HepG2 (cell line): ENCODE data around the gene FGGY. TPM values are rescaled to one million over a fixed set of nuclear protein-coding genes. Genes with fewer than 3 reads are reported as not detected.

Source experiments
- ATAC-seq: fragments of 200-7000 bp; cut with Tn5 transposase; 3 replicates; pipeline ENCODE4 v1.9.1; 2020; ENCODE audit warnings: mild to moderate bottlenecking, moderate library complexity
- BruUV-seq: library from RNA; stranded (reverse); fragments of 400-500 nt; replicated peaks from 2 replicates; lab custom pipeline; 2021; lab: Mats Ljungman, UMichigan
- CTCF ChIA-PET: fragments of 300-600 bp; formaldehyde crosslinking; extraction: SDS; loops from one replicate; lab custom pipeline; 2021; ENCODE audit warnings: low total read pairs, inconsistent platforms, low intra/inter-chr PET ratio; lab: Yijun Ruan, JAX
- POLR2A ChIA-PET: fragments of 350-600 bp; sonication (Branson Sonifier 250); formaldehyde crosslinking; loops from one replicate; lab custom pipeline; 2020; ENCODE audit warnings: antibody characterized with exemption, inconsistent platforms; lab: Yijun Ruan, JAX
- DNase-seq: peaks from one replicate; pipeline ENCODE4 v3.0.0-alpha.2; 2015; ENCODE audit warnings: low spot score
- FAIRE-seq: peaks from 3 replicates; lab custom pipeline; 2011; peaks lifted over from hg19 to GRCh38; lab: Jason Lieb, UNC
- H2AFZ ChIP-seq: one replicate; pipeline ENCODE4 v1.6.1; 2011; ENCODE audit warnings: low read length, inconsistent platforms
- H3K27ac ChIP-seq: fragments of 300-600 bp; 3 replicates; pipeline ENCODE4 v1.8.0; 2011; ENCODE audit warnings: mixed run types, mild to moderate bottlenecking, mixed read lengths, low read length, inconsistent platforms; ENCODE audit not compliant: insufficient read depth; ENCODE audit errors: extremely low read length
- H3K27me3 ChIP-seq, 2 experiments: fragments of 200-600 bp in 1 of 2; 2 replicates in 1 of 2; 3 replicates in 1 of 2; pipeline versions ENCODE4 v1.6.0 to v1.8.0; 2011; ENCODE audit warnings: low read length in 2 of 2, mild to moderate bottlenecking in 2 of 2, moderate library complexity in 2 of 2, inconsistent platforms in 1 of 2; ENCODE audit not compliant: insufficient read depth in 2 of 2, control insufficient read depth in 1 of 2
- H3K36me3 ChIP-seq, 2 experiments: fragments of 200-600 bp in 1 of 2; replicated peaks in 1 of 2; 2 replicates in 1 of 2; 3 replicates in 1 of 2; pipeline versions ENCODE4 v1.5.1 to v1.8.0; 2011; ENCODE audit warnings: low read length in 2 of 2, inconsistent platforms in 1 of 2; ENCODE audit not compliant: insufficient read depth in 2 of 2, control insufficient read depth in 1 of 2
- H3K4me1 ChIP-seq: 2 replicates; pipeline ENCODE4 v1.5.1; 2012; ENCODE audit warnings: low read length, inconsistent platforms; ENCODE audit not compliant: insufficient read depth
- H3K4me2 ChIP-seq: 2 replicates; pipeline ENCODE4 v1.6.0; 2011; ENCODE audit warnings: low read depth, low read length, inconsistent platforms
- H3K4me3 ChIP-seq, 3 experiments: fragments of 200-600 bp in 1 of 3; sonication (generic), shearing (Covaris generic) in 1 of 3; replicated peaks in 1 of 3; 2 replicates each; pipeline ENCODE4 v1.5.1; 2011 to 2016; ENCODE audit warnings: low read length in 3 of 3, inconsistent platforms in 2 of 3, low read depth in 2 of 3, mild to moderate bottlenecking in 2 of 3, control low read depth in 1 of 3, mixed read lengths in 1 of 3; ENCODE audit not compliant: insufficient read depth in 1 of 3
- H3K79me2 ChIP-seq: one replicate; pipeline ENCODE4 v1.6.1; 2011; ENCODE audit warnings: low read length, inconsistent platforms; ENCODE audit not compliant: insufficient read depth
- H3K9ac ChIP-seq: 2 replicates; pipeline ENCODE4 v1.6.0; 2011; ENCODE audit warnings: mild to moderate bottlenecking, low read depth, low read length, inconsistent platforms; ENCODE audit not compliant: insufficient read depth
- H3K9me3 ChIP-seq: 2 replicates; pipeline ENCODE4 v1.5.1; 2012; ENCODE audit warnings: mild to moderate bottlenecking, low read length
- H4K20me1 ChIP-seq: 2 replicates; pipeline ENCODE4 v1.6.0; 2011; ENCODE audit warnings: inconsistent platforms, mild to moderate bottlenecking, low read length, moderate library complexity; ENCODE audit not compliant: insufficient read depth
- EEA1 ChIP-seq: sonication (generic); formaldehyde crosslinking; IDR thresholded peaks from 2 replicates; pipeline ENCODE4 v1.5.1; 2020; ENCODE audit warnings: mild to moderate bottlenecking, missing genetic modification reagents, borderline replicate concordance
- HMG20B ChIP-seq: conservative IDR thresholded peaks from 2 replicates; pipeline ENCODE4 v1.6.1; 2016; ENCODE audit warnings: missing genetic modification reagents, missing compliant biosample characterization
- MXD4 ChIP-seq: IDR thresholded peaks from 2 replicates; pipeline ENCODE4 v1.6.1; 2016; ENCODE audit warnings: mild to moderate bottlenecking, missing biosample characterization, missing genetic modification reagents
- RCOR2 ChIP-seq: IDR thresholded peaks from 2 replicates; pipeline ENCODE4 v1.6.1; 2016; ENCODE audit warnings: missing biosample characterization, missing genetic modification reagents
- ZNF30 ChIP-seq: sonication (generic); formaldehyde crosslinking; IDR thresholded peaks from 2 replicates; pipeline ENCODE4 v1.5.0; 2020; ENCODE audit warnings: mild to moderate bottlenecking, missing genetic modification reagents
- ZNF607 ChIP-seq: sonication (generic); formaldehyde crosslinking; IDR thresholded peaks from 2 replicates; pipeline ENCODE4 v1.5.1; 2020; ENCODE audit warnings: missing genetic modification reagents, mild to moderate bottlenecking, borderline replicate concordance
- WGBS: methylation state at CpG from one replicate; pipeline ENCODE4 v1.1.6; 2017; ENCODE audit warnings: low lambda C conversion rate; 5-methylcytosine and 5-hydroxymethylcytosine counted together
- in situ Hi-C: cut with HindIII; loops from 2 replicates; pipeline ENCODE4 v1.10.0; 2017; ENCODE audit warnings: low pct_unique_long_range_greater_than_20kb; ENCODE audit not compliant: extremely low pct_ligation_motif_present
- intact Hi-C: fragments of 100-400 bp; cut with micrococcal nuclease; formaldehyde crosslinking; loops from one replicate; pipeline ENCODE4 v1.10.0; 2022; ENCODE audit not compliant: unreplicated experiment
- polyA plus RNA-seq, 8 experiments: library from polyadenylated mRNA; depleted of rRNA in 3 of 8; stranded (reverse) in 7 of 8; unstranded in 1 of 8; fragments of >200 nt; fragmentation: Illumina TruSeq in 4 of 8; extraction: Trizol in 4 of 8; gene quantifications; 2 replicates each; pipeline versions ENCODE4 v1.2.1 to v1.2.3, GENCODE V29; 2011 to 2016; ENCODE audit warnings: low read depth in 4 of 8, missing spikeins in 1 of 8, mixed read lengths in 1 of 8; ENCODE audit not compliant: insufficient read depth in 1 of 8
- total RNA-seq, 5 experiments: library from RNA; depleted of rRNA; stranded (reverse); fragments of >200 nt; fragmentation: Illumina TruSeq; extraction: Trizol; gene quantifications; 2 replicates each; pipeline ENCODE4 v1.2.3, GENCODE V29; 2016; ENCODE audit warnings: low read depth in 1 of 5
- TF ChIP-seq, protein P1 (sequence below): sonication (generic); formaldehyde crosslinking; IDR thresholded peaks from 2 replicates; pipeline ENCODE4 v1.8.1; 2022; ENCODE audit warnings: low read depth, mild to moderate bottlenecking, missing genetic modification reagents
- TF ChIP-seq, protein P2 (sequence below): sonication (generic); formaldehyde crosslinking; IDR thresholded peaks from 2 replicates; pipeline ENCODE4 v1.8.0; 2022; ENCODE audit warnings: mild to moderate bottlenecking, missing genetic modification reagents, borderline replicate concordance
- TF ChIP-seq, protein P3 (sequence below): sonication (generic); formaldehyde crosslinking; IDR thresholded peaks from 2 replicates; pipeline ENCODE4 v1.4.0; 2020; ENCODE audit warnings: missing genetic modification reagents

The FGGY gene
- total and polyA plus RNA-seq, 2 of the 13 experiments (the other 11 are each of a cell fraction or from before 2014, with no cell fraction given) = 15.7 to 27.5 TPM

DNA sequence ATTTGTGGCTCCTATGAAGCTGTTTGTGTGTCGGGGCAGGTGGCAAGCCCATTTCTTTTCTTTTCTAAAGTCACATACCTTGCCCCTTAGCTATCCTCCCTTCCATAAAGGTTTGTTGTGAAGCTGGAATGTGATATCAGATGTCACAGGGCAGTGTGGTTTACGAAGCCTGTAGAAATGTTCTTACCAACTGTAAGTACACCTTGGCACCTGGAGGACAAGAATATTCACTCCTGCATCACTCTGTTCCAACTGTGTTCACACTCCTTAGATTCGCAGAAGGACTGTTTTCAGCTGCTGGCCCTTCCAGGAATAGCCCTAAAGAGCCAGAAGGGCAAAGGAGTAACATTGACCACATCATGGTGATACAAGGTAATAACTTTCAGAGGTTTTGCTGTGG lies 176.9 kb downstream of the FGGY start (continued):
- no peak for TF ChIP-seq ZNF607 (CRISPR knock-in tag)
- TF ChIP-seq, protein P1, sequence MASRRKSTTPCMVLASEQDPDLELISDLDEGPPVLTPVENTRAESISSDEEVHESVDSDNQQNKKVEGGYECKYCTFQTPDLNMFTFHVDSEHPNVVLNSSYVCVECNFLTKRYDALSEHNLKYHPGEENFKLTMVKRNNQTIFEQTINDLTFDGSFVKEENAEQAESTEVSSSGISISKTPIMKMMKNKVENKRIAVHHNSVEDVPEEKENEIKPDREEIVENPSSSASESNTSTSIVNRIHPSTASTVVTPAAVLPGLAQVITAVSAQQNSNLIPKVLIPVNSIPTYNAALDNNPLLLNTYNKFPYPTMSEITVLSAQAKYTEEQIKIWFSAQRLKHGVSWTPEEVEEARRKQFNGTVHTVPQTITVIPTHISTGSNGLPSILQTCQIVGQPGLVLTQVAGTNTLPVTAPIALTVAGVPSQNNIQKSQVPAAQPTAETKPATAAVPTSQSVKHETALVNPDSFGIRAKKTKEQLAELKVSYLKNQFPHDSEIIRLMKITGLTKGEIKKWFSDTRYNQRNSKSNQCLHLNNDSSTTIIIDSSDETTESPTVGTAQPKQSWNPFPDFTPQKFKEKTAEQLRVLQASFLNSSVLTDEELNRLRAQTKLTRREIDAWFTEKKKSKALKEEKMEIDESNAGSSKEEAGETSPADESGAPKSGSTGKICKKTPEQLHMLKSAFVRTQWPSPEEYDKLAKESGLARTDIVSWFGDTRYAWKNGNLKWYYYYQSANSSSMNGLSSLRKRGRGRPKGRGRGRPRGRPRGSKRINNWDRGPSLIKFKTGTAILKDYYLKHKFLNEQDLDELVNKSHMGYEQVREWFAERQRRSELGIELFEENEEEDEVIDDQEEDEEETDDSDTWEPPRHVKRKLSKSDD (CRISPR knock-in tag) = no peak

DNA sequence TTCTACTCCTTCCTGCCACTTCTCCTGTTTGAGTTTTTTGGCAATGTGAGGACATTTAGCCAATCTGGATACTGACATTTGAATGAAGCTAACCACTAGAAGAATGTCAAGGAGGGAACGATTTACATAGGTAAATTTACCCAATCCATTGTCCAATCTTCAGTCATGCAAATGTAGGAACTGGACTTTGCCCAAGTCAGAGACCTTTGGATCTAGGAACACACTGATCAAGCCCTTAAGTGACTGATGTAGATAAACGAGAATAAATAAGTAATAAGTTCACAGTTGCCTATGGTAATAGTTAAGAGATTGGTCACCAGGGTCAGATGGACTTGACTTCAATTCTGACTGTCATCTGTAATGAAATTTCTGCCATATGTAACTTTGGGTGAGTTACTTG lies 177.6 kb downstream of the FGGY start:
- BruUV-seq = no TSS peak
- Histone ChIP-seq H3K27me3 (no peaks in the 10 kb centered on the region), H3K27ac (no peak overlapping the region), H3K9ac (no peak overlapping the region), H2AFZ (no peak overlapping the region), H3K4me3 (no peak overlapping the region), H3K36me3 (no peaks in the 10 kb centered on the region; a peak in 1 of 5 replicates), H3K9me3 (no peaks in the 10 kb centered on the region)
- intact Hi-C loops (no loop called here), in situ Hi-C loops (no loop called here)
- POLR2A ChIA-PET = no interaction called here
- no peak for ATAC-seq
- WGBS = 90% methylated on average over 2 of the region's 2 CpGs
- no peak for FAIRE-seq
- no peak for TF ChIP-seq RCOR2 (CRISPR knock-in tag)
- TF ChIP-seq, protein P2, sequence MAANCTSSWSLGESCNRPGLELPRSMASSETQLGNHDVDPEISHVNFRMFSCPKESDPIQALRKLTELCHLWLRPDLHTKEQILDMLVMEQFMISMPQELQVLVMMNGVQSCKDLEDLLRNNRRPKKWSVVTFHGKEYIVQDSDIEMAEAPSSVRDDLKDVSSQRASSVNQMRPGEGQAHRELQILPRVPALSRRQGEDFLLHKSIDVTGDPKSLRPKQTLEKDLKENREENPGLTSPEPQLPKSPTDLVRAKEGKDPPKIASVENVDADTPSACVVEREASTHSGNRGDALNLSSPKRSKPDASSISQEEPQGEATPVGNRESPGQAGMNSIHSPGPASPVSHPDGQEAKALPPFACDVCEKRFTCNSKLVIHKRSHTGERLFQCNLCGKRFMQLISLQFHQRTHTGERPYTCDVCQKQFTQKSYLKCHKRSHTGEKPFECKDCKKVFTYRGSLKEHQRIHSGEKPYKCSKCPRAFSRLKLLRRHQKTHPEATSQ (CRISPR knock-in tag) = no peak
- no peak for TF ChIP-seq HMG20B (CRISPR knock-in tag)
- TF ChIP-seq, protein P3, sequence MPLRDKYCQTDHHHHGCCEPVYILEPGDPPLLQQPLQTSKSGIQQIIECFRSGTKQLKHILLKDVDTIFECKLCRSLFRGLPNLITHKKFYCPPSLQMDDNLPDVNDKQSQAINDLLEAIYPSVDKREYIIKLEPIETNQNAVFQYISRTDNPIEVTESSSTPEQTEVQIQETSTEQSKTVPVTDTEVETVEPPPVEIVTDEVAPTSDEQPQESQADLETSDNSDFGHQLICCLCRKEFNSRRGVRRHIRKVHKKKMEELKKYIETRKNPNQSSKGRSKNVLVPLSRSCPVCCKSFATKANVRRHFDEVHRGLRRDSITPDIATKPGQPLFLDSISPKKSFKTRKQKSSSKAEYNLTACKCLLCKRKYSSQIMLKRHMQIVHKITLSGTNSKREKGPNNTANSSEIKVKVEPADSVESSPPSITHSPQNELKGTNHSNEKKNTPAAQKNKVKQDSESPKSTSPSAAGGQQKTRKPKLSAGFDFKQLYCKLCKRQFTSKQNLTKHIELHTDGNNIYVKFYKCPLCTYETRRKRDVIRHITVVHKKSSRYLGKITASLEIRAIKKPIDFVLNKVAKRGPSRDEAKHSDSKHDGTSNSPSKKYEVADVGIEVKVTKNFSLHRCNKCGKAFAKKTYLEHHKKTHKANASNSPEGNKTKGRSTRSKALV (CRISPR knock-in tag) = no peak
- no peak for TF ChIP-seq ZNF30 (CRISPR knock-in tag)
- TF ChIP-seq EEA1 (CRISPR knock-in tag) = no peak
- no peak for TF ChIP-seq MXD4 (CRISPR knock-in tag)
- TF ChIP-seq, all 625 proteins: peak for 0
- peaks cover 12% of the 10 kb centered on the region; the same call in 1 of the 2 replicates for H3K4me1 ChIP-seq
- CTCF ChIA-PET = no interaction called here
- no peak for DNase-seq
- no peaks in the 10 kb centered on the region for H4K20me1 ChIP-seq
- H3K79me2 ChIP-seq = no peaks in the 10 kb centered on the region
- no peak overlapping the region for H3K4me2 ChIP-seq
